GM19324 (cell line): ENCODE results near the gene UBE2C.
"Not testable (repeated sequence)": the region's sequence is repeated elsewhere in the genome, so short reads cannot be mapped to it uniquely, and the experiment has no call there.

Experiments
- ATAC-seq: cut with Tn5 transposase; IDR thresholded peaks from one replicate; pipeline ENCODE4 v1.9.1; 2021; ENCODE audit warnings: mild to moderate bottlenecking, moderate library complexity; ENCODE audit not compliant: unreplicated experiment, low FRiP score

UBE2C gene

DNA sequence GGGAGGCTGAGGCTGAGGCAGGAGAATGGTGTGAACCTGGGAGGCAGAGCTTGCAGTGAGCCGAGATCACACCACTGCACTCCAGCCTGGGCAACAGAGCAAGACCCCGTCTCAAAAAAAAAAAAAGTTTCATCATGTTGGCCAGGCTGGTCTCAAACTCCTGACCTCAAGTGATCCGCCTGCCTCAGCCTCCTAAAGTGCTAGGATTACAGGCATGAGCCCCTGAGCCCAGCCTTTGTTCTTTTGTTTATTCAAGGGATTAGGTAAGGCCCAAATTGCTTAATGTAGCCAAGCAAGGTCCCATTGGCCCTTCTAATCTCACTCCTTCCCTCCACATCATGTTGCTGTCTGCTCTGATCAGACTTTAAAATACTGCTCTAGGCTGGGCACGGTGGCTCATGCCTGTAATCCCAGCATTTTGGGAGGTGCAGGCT, 17.2 kb downstream of the UBE2C start:
- ATAC-seq, result not testable (repeated sequence)

GRCh38 chr20:45832619-45833018, 20.2 kb downstream of the UBE2C start:
- ATAC-seq, result no peak

DNA sequence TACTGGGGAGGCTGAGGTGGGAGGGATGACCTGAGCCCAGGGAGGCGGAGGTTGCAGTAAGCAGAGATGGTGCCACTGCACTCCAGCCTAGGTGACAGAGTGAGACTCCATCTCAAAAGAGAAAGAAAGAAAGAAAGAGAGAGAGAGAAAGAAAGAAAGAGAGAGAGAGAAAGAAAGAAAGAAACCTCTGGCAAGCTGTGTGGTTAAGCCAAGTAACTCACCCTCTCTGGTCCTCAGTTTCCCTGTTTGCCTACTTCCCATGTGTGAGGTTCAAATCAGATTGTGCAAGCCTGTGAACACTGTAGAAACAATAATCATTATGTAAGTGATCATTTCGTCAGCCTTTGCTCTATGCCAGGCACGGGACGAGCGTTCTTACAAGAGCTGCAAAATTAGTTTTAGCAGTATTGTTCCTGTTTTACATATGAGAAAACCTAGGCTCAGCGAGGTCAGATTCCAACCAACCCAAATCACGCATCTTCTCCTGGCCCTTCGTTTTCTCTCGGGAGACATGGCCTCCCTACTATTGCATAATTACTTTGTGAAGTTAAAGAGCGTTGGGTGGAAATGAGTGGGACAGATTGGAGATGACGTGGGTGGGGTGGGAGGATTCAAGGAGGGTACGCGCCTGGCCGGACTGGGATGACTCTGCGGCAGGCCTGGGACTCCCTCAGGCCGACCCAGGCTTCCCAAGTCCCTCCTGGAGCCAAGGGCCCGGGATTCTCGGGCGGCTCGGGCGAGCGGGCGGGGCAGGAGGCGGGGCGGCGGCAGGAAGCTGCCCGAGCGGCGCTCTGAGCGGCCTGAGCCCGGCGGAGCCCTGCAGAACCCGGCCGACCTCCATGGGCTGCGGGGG, 20.8 kb downstream of the UBE2C start, which contains the start of gene SNX21:
Gene SNX21, plus strand, starts transcription at position 770 of the 853 bp plus-strand sequence. CDS start 121 bp downstream, outside the sequence.
- ATAC-seq, result no peak

GRCh38 chr20:45833883-45834796, 21.7 kb downstream of the UBE2C start:
- no peak for ATAC-seq

- ATAC-seq, result no peak
These were observed 22.3 kb downstream of the UBE2C start for GRCh38 chr20:45834797-45835161.

GRCh38 chr20:45835329-45835765, 22.9 kb downstream of the UBE2C start:
- no peak for ATAC-seq

- ATAC-seq, result no peak
These were observed 23.4 kb downstream of the UBE2C start for GRCh38 chr20:45835825-45836224.

- no peak for ATAC-seq
These were observed 24.4 kb downstream of the UBE2C start for GRCh38 chr20:45836841-45837240.

- ATAC-seq, result no peak
These were observed 28.3 kb downstream of the UBE2C start for GRCh38 chr20:45840700-45841198.

GRCh38 chr20:45841407-45842129, 29.1 kb downstream of the UBE2C start:
- no peak for ATAC-seq

- ATAC-seq, result no peak
These were observed 29.8 kb downstream of the UBE2C start for GRCh38 chr20:45842169-45842812.

GRCh38 chr20:45843506-45843905, 31.1 kb downstream of the UBE2C start:
- no peak for ATAC-seq

DNA sequence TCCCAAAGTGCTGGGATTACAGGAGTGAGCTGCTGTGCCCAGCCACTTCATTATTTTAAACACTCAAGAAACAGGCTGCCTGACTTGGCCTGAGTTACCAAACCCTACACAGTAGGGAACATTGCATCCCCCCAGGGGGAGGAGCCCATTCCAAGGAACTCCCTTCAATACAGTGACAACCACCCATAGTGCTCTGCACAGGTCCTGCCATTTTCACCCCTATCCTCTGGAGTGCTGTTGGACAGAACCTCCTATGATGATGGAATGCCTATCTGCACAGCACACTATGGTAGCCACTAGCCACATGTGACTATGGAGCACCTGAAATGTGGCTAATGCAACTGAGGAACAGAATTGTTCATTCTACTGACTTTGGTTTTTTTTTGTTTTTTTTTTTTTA, 33.0 kb downstream of the UBE2C start:
- no peak for ATAC-seq

- ATAC-seq, result no peak
These were observed 36.0 kb downstream of the UBE2C start for GRCh38 chr20:45848421-45848820.

DNA sequence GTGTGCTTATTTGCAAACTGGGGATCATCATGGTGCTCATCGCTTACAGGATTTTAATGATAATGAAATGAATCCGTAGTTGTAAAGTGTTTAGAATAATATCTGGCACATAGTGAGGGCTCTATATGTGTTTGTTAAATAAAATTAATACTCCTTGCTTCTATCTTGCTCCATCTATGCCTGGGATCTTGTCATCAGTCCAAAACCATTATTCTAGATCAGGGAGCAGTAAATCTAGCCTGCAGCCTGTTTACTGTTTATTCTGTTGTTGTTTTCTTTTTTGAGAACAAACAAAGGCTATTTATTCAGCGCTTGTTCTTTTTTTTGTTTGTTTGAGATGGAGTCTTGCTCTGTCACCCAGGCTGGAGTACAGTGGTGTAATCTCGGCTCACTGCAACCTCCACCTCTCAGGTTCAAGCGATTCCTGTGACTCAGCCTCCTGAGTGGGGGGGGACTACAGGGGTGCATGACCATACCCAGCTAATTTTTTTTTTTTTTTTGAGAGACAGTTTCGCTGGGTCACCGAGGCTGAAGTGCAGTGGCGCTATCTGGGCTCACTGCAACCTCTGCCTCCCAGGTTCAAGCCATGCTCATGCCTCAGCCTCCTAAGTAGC, 36.6 kb downstream of the UBE2C start:
- ATAC-seq, result no peak

- no peak for ATAC-seq
These were observed 37.8 kb downstream of the UBE2C start for GRCh38 chr20:45850238-45850637.

GRCh38 chr20:45850926-45851325, 38.5 kb downstream of the UBE2C start:
- no peak for ATAC-seq

- ATAC-seq, result no peak
These were observed 39.1 kb downstream of the UBE2C start for GRCh38 chr20:45851501-45851900.

DNA sequence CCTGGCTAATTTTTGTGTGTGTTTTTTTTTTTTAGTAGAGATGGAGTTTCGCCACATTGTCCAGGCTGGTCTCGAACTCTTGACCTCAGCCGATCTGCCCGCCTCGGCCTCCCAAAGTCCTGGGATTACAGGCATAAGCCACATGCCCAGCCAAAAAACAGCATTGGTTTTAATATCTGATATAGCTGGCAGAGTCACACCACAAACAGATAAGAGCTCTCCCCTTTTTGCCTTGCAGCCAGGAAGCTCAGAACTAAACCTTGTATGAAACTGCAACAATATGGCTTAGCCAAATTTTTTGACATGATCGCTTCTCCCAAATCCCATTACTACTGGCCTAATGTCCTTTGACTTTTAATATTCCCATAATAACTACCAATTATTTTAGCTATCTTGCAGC, 39.9 kb downstream of the UBE2C start:
- ATAC-seq, result no peak
